Hepatocyte (in vitro differentiated cells): Measurements from ENCODE around the gene CARD11. TPM values are rescaled to one million over a fixed set of nuclear protein-coding genes. Genes with fewer than 3 reads are reported as not detected.
"Not testable (repeated sequence)": the region's sequence is repeated elsewhere in the genome, so short reads cannot be mapped to it uniquely, and the experiment has no call there.

Experiments used
- DNase-seq: peaks from one replicate; pipeline ENCODE4 v3.0.0-alpha.2; 2016; ENCODE audit warnings: low spot score
- H2AFZ ChIP-seq: fragments of 200-600 bp; sonication (generic); 2 replicates; pipeline ENCODE4 v1.6.0; 2016; ENCODE audit warnings: antibody characterized with exemption, mild to moderate bottlenecking
- H3K27ac ChIP-seq: fragments of 200-600 bp; sonication (generic); 2 replicates; pipeline ENCODE4 v1.5.1; 2016; ENCODE audit warnings: mild to moderate bottlenecking
- H3K27me3 ChIP-seq: fragments of 200-600 bp; sonication (generic); 2 replicates; pipeline ENCODE4 v1.6.1; 2016
- H3K36me3 ChIP-seq: fragments of 200-600 bp; sonication (generic); replicated peaks from 2 replicates; pipeline ENCODE4 v1.5.1; 2016; ENCODE audit warnings: low read depth; ENCODE audit not compliant: insufficient read depth
- H3K4me1 ChIP-seq: fragments of 200-600 bp; sonication (generic); 2 replicates; pipeline ENCODE4 v1.5.1; 2016; ENCODE audit warnings: mild to moderate bottlenecking, moderate library complexity; ENCODE audit not compliant: insufficient read depth
- H3K4me2 ChIP-seq: fragments of 200-600 bp; sonication (generic); 2 replicates; pipeline ENCODE4 v1.6.0; 2016
- H3K4me3 ChIP-seq: fragments of 200-600 bp; sonication (generic); 2 replicates; pipeline ENCODE4 v1.5.1; 2016; ENCODE audit warnings: mild to moderate bottlenecking
- H3K79me2 ChIP-seq: fragments of 200-600 bp; sonication (generic); 2 replicates; pipeline ENCODE4 v1.6.0; 2017; ENCODE audit warnings: mild to moderate bottlenecking
- H3K9me2 ChIP-seq: fragments of 200-600 bp; sonication (generic); replicated peaks from 2 replicates; pipeline ENCODE4 v1.6.0; 2017; ENCODE audit warnings: mild to moderate bottlenecking; ENCODE audit not compliant: insufficient read depth
- H3K9me3 ChIP-seq: fragments of 200-600 bp; sonication (generic); 2 replicates; pipeline ENCODE4 v1.5.1; 2016; ENCODE audit warnings: low read depth, mild to moderate bottlenecking
- H4K20me1 ChIP-seq: fragments of 200-600 bp; sonication (generic); 2 replicates; pipeline ENCODE4 v1.6.0; 2016; ENCODE audit warnings: mild to moderate bottlenecking; ENCODE audit not compliant: insufficient read depth, poor library complexity, severe bottlenecking
- EZH2 ChIP-seq: fragments of 200-600 bp; sonication (generic); IDR thresholded peaks from 2 replicates; pipeline ENCODE4 v1.6.1; 2016; ENCODE audit warnings: antibody characterized with exemption, mild to moderate bottlenecking, borderline replicate concordance
- EZH2phosphoT487 ChIP-seq: fragments of 200-600 bp; sonication (generic); IDR thresholded peaks from one replicate; pipeline ENCODE4 v1.6.1; 2018; ENCODE audit warnings: antibody characterized with exemption, mild to moderate bottlenecking, low read depth, moderate library complexity; ENCODE audit not compliant: unreplicated experiment, severe bottlenecking
- WGBS: methylation state at CpG from one replicate; pipeline ENCODE4 v1.1.6; 2016; ENCODE audit warnings: low lambda C conversion rate; ENCODE audit errors: missing lambda C conversion rate; 5-methylcytosine and 5-hydroxymethylcytosine counted together
- polyA plus RNA-seq: library from polyadenylated mRNA; unstranded; fragments of >200 nt; fragmentation: Nextera tagmentation; extraction: Ambion mirVana; gene quantifications from 2 replicates; pipeline ENCODE4 v1.2.1, GENCODE V29; 2016
- total RNA-seq: library from RNA; depleted of rRNA; stranded (reverse); fragments of >200 nt; gene quantifications from 2 replicates; pipeline ENCODE4 v1.2.3, GENCODE V29; 2014
- TF ChIP-seq, protein P1 (sequence below): fragments of 200-600 bp; sonication (generic); IDR thresholded peaks from 2 replicates; pipeline ENCODE4 v1.5.1; 2016; ENCODE audit warnings: antibody characterized with exemption, mild to moderate bottlenecking; ENCODE audit not compliant: poor library complexity

The CARD11 gene
- total and polyA plus RNA-seq, 2 experiments from 2014 or later: 9.6 to 10.9 TPM

DNA sequence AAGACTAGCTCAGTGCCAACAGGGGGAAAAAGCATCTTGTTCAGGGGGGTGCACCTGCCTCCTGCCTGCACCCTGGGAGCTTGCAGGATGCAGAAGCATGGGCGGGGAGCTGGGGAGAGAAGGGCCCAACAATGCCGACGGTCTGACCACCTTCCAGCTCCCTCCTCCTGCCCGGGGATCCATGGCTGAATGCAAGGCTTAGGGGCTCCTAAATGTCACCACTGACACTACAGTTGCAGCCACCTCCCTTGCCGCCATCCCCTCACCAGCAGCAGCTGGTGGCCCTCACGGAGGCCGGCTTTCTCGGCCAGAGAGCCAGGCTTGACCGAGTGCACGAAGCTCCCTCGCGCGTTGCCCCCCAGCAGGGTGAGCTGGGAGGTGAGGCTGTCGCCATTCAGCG, 120.8 kb downstream of the CARD11 start:
- H3K27me3 ChIP-seq: no peaks in the 10 kb centered on the region
- WGBS: 93% methylated on average over 15 of the region's 15 CpGs
- DNase-seq: no peak

DNA sequence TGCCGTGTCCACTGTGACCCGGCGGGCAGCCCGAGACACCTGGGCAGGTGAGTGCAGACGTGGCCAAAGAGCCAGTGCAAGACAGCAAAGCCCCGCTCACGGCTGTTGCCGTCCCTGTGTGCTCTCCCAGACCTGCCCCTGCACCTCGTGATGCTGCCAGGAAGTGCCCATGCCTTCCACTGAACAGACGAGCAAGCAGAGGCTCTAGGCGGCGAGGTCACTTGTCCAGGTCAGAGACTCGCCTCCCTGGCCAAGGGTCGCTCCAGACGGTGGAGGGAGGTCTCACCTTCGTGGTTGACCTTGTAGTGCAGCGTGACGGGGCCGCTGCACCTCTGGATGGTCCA, 121.3 kb downstream of the CARD11 start:
- TF ChIP-seq EZH2phosphoT487: no peak
- TF ChIP-seq, protein P1, sequence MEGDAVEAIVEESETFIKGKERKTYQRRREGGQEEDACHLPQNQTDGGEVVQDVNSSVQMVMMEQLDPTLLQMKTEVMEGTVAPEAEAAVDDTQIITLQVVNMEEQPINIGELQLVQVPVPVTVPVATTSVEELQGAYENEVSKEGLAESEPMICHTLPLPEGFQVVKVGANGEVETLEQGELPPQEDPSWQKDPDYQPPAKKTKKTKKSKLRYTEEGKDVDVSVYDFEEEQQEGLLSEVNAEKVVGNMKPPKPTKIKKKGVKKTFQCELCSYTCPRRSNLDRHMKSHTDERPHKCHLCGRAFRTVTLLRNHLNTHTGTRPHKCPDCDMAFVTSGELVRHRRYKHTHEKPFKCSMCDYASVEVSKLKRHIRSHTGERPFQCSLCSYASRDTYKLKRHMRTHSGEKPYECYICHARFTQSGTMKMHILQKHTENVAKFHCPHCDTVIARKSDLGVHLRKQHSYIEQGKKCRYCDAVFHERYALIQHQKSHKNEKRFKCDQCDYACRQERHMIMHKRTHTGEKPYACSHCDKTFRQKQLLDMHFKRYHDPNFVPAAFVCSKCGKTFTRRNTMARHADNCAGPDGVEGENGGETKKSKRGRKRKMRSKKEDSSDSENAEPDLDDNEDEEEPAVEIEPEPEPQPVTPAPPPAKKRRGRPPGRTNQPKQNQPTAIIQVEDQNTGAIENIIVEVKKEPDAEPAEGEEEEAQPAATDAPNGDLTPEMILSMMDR: no peak
- no peak for TF ChIP-seq EZH2
- no peaks in the 10 kb centered on the region for H3K4me1 ChIP-seq

More for the DNA sequence above, 120.8 kb downstream of the CARD11 start:
- no peak overlapping the region for H3K4me3 ChIP-seq
- H3K27ac ChIP-seq: no peak overlapping the region
- no peak overlapping the region for H3K4me2 ChIP-seq
- H3K36me3 ChIP-seq: no peaks in the 10 kb centered on the region
- no peak overlapping the region for H2AFZ ChIP-seq
- H3K79me2 ChIP-seq: no peaks in the 10 kb centered on the region
- no peaks in the 10 kb centered on the region for H3K4me1 ChIP-seq
- H4K20me1 ChIP-seq: no peaks in the 10 kb centered on the region
- H3K9me2 ChIP-seq: no peaks in the 10 kb centered on the region
- H3K9me3 ChIP-seq: no peaks in the 10 kb centered on the region
- no peak for TF ChIP-seq EZH2phosphoT487

DNA sequence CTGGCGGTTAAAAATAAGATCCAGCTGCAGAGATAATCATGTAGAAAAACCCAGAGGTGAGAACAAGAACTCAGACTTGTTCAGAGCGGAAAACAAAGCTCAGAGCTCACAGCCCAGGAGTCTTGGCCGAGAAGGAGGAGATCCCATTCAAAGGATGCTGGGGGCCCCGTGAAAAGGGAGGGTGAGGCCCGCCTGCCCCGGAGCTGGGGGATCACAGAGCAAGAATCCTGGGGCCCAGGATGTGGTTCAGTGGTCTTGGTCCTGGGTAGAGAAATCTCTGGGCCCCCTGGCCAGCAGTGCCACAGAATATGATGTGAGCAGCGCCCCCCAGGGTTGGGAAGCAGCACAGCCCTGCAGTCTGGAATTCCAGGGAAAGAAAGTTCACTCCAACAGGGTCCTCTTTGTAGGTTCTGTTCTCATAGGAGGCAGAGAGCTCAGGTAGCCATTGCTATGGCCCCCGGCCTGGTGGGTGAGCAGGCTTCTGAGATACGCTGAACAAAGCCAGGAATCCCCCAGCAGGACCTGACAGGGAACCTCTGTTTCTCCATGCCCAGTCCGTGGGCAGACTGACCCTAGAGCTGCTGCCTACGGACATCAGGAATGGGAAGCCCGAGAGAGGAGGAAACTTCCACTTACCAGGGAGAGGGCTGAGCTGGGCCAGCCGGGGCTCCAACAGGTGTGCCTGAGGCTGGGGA, 121.9 kb downstream of the CARD11 start:
- no peaks in the 10 kb centered on the region for H3K36me3 ChIP-seq
- no peaks in the 10 kb centered on the region for H4K20me1 ChIP-seq
- TF ChIP-seq EZH2 (no peak), EZH2phosphoT487 (no peak)
- TF ChIP-seq, protein P1: peak; percentile 28
- H3K4me2 ChIP-seq: no peak overlapping the region
- no peak for DNase-seq
- no peaks in the 10 kb centered on the region for H3K27me3 ChIP-seq
- 72% methylated on average over 13 of the region's 13 CpGs for WGBS
- H3K4me1 ChIP-seq: no peaks in the 10 kb centered on the region
- H3K79me2 ChIP-seq: no peaks in the 10 kb centered on the region
- H2AFZ ChIP-seq: no peak overlapping the region
- no peak overlapping the region for H3K4me3 ChIP-seq
- no peaks in the 10 kb centered on the region for H3K9me3 ChIP-seq
- H3K27ac ChIP-seq: no peak overlapping the region
- no peaks in the 10 kb centered on the region for H3K9me2 ChIP-seq

More for the DNA sequence above, 121.3 kb downstream of the CARD11 start:
- H3K79me2 ChIP-seq: no peaks in the 10 kb centered on the region
- H2AFZ ChIP-seq: no peak overlapping the region
- no peak overlapping the region for H3K27ac ChIP-seq
- H3K4me2 ChIP-seq: no peak overlapping the region
- no peaks in the 10 kb centered on the region for H3K9me3 ChIP-seq
- no peaks in the 10 kb centered on the region for H3K27me3 ChIP-seq
- no peaks in the 10 kb centered on the region for H3K9me2 ChIP-seq
- H3K36me3 ChIP-seq: no peaks in the 10 kb centered on the region
- no peaks in the 10 kb centered on the region for H4K20me1 ChIP-seq
- DNase-seq: no peak
- 90% methylated on average over 19 of the region's 19 CpGs for WGBS
- H3K4me3 ChIP-seq: no peak overlapping the region

DNA sequence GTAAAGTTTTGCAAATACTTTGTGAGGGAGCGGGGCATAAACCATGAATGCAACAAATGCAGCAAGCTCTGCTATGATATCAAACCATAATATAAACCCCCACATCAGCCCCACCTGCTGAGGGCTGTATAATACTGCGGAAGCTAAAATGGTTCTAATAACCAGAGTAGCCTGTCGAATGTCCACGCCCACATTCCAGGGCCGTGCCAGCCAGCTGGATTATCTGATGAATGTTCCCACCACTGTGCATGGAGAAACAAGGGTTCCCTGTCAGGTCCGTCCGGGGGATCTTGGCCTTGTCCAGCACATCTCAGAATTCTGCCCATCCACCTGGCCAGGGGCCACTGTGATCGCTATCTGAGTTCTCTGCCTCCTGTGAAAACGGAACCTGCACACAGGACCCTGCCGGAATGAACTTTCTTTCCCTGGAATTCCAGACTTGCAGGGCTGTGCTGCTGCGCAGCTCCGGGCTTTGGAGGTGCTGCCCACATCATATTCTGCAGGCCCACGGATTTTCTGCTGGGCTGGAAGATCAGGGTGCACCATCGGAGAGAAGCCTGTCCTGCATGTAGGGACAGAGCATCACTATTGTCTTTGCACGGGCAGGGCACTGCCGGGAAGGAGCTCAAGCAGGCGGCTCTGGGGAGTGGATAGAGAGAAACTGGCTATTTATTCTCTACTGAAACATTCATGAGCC, 122.6 kb downstream of the CARD11 start:
- H3K4me1 ChIP-seq: no peaks in the 10 kb centered on the region
- H3K79me2 ChIP-seq: no peaks in the 10 kb centered on the region
- 81% methylated on average over 17 of the region's 17 CpGs for WGBS
- H3K27me3 ChIP-seq: no peaks in the 10 kb centered on the region
- DNase-seq: no peak
- H4K20me1 ChIP-seq: no peaks in the 10 kb centered on the region
- no peak overlapping the region for H2AFZ ChIP-seq
- H3K27ac ChIP-seq: no peak overlapping the region
- no peaks in the 10 kb centered on the region for H3K36me3 ChIP-seq
- TF ChIP-seq EZH2phosphoT487 (no peak), EZH2 (no peak)
- TF ChIP-seq, protein P1: no peak
- H3K4me2 ChIP-seq: no peak overlapping the region
- H3K9me2 ChIP-seq: no peaks in the 10 kb centered on the region
- H3K4me3 ChIP-seq: no peak overlapping the region
- H3K9me3 ChIP-seq: no peaks in the 10 kb centered on the region

DNA sequence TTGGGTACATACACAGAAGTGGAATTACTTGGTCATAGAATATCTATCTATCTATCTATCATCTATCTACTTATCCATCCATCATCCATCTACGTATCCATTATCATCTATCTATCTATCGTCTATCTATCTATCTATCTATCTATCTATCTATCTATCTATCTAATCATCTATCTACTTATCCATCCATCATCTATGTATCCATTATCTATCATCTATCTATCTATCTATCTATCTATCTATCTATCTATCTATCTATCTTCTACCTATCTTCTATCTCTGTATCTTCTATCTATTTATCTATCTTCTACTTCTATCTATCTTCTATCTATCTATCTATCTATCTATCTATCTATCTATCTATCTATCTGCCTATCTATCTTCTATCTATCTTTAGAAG, 123.2 kb downstream of the CARD11 start:
- not testable (repeated sequence) for H2AFZ ChIP-seq, H3K79me2 ChIP-seq, H3K36me3 ChIP-seq, DNase-seq, H3K4me1 ChIP-seq, H3K4me3 ChIP-seq, H3K4me2 ChIP-seq, H3K27ac ChIP-seq, H3K27me3 ChIP-seq, H3K9me2 ChIP-seq, H4K20me1 ChIP-seq, H3K9me3 ChIP-seq
- 97% methylated on average over 2 of the region's 2 CpGs for WGBS
